Omental fat pad (tissue), 4 donors: ENCODE data around the gene CLCA4. TPM values are rescaled to one million over a fixed set of nuclear protein-coding genes. Genes with fewer than 3 reads are reported as not detected.

ENCODE experiments used
- ATAC-seq: fragments of 150-250 bp; one replicate; pipeline ENCODE4 v1.9.1; 2016; ENCODE audit warnings: mild to moderate bottlenecking, moderate library complexity; ENCODE audit not compliant: low FRiP score
- DNase-seq: peaks from one replicate; pipeline ENCODE4 v3.0.0-alpha.2; 2019; ENCODE audit warnings: low spot score
- total RNA-seq, 4 donors: library from RNA; depleted of rRNA; stranded (reverse); fragments of >200 nt; gene quantifications; one replicate each; pipeline ENCODE4 v1.1.0, GENCODE V29; 2016
- TF ChIP-seq, protein P1 (sequence below), 3 donors: fragments of 450-650 bp; IDR thresholded peaks; one replicate each; pipeline ENCODE4 v1.5.1; 2016 to 2017; ENCODE audit warnings: antibody characterized with exemption in 3 of 3, mild to moderate bottlenecking in 3 of 3, moderate library complexity in 2 of 3

CLCA4 gene
- total RNA-seq, 4 donors from 2014 or later = not detected

DNA sequence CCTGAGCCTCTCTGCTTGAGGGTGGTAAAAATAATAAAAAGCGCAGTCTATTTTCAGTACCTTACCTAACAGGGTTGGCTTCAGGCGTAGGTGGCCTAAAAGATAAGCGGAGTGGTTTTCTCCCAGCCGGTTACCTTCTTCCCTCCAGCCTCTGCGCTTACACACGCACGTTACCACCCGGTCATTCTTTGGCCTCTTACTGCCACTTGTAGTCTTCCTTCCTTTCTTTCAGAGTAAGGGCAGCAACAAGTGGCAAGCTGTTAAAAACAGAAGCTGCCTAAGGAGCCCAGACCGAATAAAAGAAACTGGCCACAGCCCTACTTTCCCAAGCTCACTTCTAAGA lies 42.8 kb upstream of the CLCA4 start:
- ATAC-seq = no peak
- TF ChIP-seq, protein P1, sequence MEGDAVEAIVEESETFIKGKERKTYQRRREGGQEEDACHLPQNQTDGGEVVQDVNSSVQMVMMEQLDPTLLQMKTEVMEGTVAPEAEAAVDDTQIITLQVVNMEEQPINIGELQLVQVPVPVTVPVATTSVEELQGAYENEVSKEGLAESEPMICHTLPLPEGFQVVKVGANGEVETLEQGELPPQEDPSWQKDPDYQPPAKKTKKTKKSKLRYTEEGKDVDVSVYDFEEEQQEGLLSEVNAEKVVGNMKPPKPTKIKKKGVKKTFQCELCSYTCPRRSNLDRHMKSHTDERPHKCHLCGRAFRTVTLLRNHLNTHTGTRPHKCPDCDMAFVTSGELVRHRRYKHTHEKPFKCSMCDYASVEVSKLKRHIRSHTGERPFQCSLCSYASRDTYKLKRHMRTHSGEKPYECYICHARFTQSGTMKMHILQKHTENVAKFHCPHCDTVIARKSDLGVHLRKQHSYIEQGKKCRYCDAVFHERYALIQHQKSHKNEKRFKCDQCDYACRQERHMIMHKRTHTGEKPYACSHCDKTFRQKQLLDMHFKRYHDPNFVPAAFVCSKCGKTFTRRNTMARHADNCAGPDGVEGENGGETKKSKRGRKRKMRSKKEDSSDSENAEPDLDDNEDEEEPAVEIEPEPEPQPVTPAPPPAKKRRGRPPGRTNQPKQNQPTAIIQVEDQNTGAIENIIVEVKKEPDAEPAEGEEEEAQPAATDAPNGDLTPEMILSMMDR (IDR thresholded peaks at IDR 0.05) = no peak
- no peak for DNase-seq

DNA sequence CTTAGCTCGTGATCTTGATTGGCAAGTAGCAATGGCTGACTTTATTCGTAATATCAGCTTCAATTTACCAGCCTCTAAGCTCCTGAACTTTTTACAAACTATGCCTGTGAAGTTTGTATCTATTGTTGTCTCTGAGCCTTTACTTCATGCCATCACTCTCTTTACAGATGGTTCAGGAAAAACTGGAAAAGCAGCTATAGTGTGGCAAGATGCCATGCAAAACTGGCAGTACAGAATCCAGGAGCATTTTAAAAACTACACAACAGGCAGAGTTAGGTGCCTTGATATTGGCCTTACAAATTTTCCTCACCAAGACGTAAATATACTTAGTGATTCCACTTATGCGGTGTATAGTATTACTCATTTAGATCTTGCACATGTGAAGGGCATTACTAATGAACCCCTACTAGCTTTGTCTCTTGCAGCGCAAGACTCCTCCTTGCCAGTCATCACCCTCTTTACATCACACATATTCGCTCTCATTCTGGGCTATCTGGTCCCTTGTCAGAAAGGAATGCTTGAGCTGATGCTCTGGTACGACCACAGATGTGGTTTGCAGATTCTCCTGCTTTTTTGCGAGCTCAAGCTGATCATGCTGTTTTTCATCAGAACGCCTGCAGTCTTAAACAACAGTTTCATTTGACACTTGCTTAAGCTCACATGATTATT lies 41.8 kb upstream of the CLCA4 start:
- DNase-seq (no peak), ATAC-seq (no peak)
- TF ChIP-seq, protein P1 (IDR thresholded peaks at IDR 0.05) = no peak

DNA sequence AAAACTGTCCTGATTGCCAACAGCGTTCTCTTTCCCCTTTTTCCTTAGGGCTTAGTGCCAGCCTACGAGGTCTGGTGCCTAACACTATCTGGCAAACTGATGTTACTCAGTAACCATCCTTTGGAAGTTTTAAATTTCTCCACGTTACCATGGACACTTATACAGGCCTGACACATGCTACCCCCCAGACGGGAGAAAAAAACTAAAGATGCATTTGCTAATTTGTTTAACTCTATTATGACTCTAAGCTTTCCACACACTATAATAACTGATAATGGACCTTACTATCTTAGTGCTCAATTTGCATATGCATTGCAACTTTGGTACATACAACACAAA lies 41.3 kb upstream of the CLCA4 start:
- ATAC-seq = no peak
- TF ChIP-seq, protein P1 (IDR thresholded peaks at IDR 0.05) = no peak
- no peak for DNase-seq

DNA sequence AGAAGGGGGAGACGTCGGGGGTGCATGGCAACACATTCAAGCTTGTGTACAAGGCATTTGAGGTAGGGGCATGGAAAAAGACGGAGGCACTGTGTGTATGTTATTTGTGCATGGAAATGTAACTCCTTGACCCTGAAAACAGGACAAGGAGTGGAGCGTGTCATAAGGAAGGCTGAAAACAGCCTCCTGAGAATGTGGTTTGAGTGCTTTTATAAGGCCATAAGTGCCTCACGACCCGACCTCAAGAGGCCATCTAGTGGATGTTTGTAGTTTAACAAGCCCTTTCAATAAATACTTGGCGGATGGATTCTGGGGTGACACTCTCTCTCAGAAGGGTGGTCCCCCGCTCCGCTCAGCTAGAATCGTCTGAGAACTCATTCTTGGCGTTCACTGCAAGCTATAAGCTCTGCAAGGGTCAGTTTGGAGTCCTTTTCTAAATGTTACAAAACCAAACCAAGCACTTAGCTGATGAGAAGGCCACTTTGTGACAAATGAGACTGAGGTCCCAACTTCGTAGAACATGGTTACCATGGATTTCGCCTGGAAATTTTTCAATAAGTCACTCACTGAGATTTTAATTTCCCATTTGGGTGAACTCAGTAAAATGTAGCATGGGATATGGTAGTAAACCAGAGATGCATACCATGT lies 38.8 kb upstream of the CLCA4 start:
- TF ChIP-seq, protein P1 (IDR thresholded peaks at IDR 0.05) = no peak
- DNase-seq (no peak), ATAC-seq (no peak)

GRCh38 chr1:86508583-86508969 lies 38.3 kb upstream of the CLCA4 start:
- DNase-seq (no peak), ATAC-seq (no peak)
- TF ChIP-seq, protein P1 (IDR thresholded peaks at IDR 0.05) = no peak

DNA sequence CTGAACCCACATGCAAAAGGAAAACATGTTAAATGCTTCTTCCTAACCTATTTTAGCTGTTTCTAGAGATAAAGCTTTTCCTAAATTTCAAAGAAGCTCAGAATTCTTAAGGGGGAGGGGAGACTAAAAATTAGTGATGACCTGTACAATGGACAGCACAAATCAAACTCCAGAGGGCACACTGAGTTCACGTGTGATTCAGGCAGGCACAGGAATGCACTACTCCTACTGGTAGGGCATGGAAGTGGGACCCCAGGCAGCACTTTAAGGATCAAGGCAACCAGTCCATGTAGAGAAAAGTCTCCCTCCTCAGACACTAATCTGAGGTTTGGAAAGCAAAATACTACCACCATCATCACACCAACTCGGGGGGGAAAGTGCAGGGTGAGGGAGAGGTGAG lies 31.3 kb upstream of the CLCA4 start:
- TF ChIP-seq, protein P1 (IDR thresholded peaks at IDR 0.05) = no peak

GRCh38 chr1:86516335-86516734 lies 30.5 kb upstream of the CLCA4 start:
- TF ChIP-seq, protein P1 (IDR thresholded peaks at IDR 0.05) = no peak
- no peak for ATAC-seq

More for the DNA sequence above, 31.3 kb upstream of the CLCA4 start:
- DNase-seq (no peak), ATAC-seq (no peak)

More at GRCh38 chr1:86516335-86516734, 30.5 kb upstream of the CLCA4 start:
- DNase-seq = no peak
